SK-N-MC (cell line): ENCODE measurements around the gene SPIN1.
A peak's percentile ranks its signal among the peaks of the same experiment; 100 is the strongest.
"Not testable (repeated sequence)": the region's sequence is repeated elsewhere in the genome, so short reads cannot be mapped to it uniquely, and the experiment has no call there.

ENCODE experiments used
- DNase-seq: peaks from one replicate; pipeline ENCODE4 v3.0.0-alpha.2; 2011; ENCODE audit warnings: low read depth, low spot score
- H3K27ac ChIP-seq: fragments of 200-600 bp; sonication (generic); 2 replicates; pipeline ENCODE4 v1.5.1; 2016; ENCODE audit warnings: mixed run types
- H3K36me3 ChIP-seq: fragments of 200-600 bp; sonication (generic); 2 replicates; pipeline ENCODE4 v1.6.1; 2017; ENCODE audit warnings: antibody characterized with exemption, low read length, mixed read lengths; ENCODE audit not compliant: insufficient read depth
- H3K4me3 ChIP-seq: fragments of 200-600 bp; sonication (generic); 2 replicates; pipeline ENCODE4 v1.5.1; 2016
- H3K9ac ChIP-seq: fragments of 200-600 bp; sonication (generic); 2 replicates; pipeline ENCODE4 v1.8.0; 2017; ENCODE audit warnings: mixed run types, mixed read lengths; ENCODE audit not compliant: insufficient read length
- H3K9me3 ChIP-seq: fragments of 200-600 bp; sonication (generic); 2 replicates; pipeline ENCODE4 v1.6.1; 2017; ENCODE audit warnings: low read depth, mild to moderate bottlenecking, antibody characterized with exemption, low read length, moderate library complexity, mixed read lengths
- EZH2 ChIP-seq: fragments of 200-600 bp; sonication (generic); IDR thresholded peaks from one replicate; pipeline ENCODE4 v1.6.1; 2017; ENCODE audit warnings: antibody characterized with exemption
- FOXP2 ChIP-seq: optimal IDR thresholded peaks from 2 replicates; pipeline ENCODE3; 2011; ENCODE audit warnings: mild to moderate bottlenecking, moderate library complexity; ENCODE audit not compliant: insufficient read depth; ENCODE audit errors: extremely low read length, control extremely low read depth
- POLR2AphosphoS5 ChIP-seq: IDR thresholded peaks from 2 replicates; pipeline ENCODE4 v1.6.1; 2012; ENCODE audit warnings: mild to moderate bottlenecking, low read depth, low read length, borderline replicate concordance

Gene SPIN1

DNA sequence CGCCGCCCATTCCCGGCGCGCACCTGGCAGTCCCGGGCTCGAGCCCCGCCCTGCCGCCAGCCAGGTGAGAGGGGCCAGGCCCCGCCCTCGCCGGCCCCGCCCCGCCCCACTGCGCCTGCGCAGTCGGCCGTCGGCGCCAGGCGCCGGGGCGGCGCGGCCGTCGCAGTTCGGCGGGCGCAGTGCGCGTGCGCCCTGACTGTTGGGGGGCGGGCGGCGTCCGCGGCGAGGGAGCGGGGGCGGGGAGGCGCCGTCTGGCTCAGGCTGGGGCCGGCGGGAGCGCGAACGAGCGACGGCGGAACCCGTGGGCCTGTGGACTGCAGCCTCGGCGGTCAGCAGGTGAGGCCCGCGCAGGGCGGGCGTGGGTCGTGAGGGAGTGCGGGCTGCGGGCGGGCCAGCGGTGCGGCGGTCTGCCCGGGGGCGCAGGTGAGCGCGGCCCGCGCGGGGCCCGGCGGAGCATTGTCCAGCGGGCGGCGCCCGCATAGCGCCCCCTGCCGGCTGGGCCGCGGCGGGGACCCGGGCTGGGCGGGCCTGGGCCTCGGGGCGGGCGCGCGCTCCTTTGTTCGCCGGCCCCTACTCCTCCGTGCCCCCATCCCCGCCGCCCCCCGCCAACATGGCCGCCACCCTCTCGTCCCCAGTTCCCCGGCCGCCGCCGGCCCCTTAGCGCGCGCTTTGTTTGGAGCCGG, at the start of gene SPIN1:
Gene SPIN1 (plus strand): TSS at position 242 of the 683 bp plus-strand sequence. CDS start 38,096 bp downstream, outside the sequence.
- Histone ChIP-seq H3K27ac (peak within 1 kb of the TSS; percentile 77), H3K9ac (peak within 1 kb of the TSS; percentile 83), H3K4me3 (peak within 1 kb of the TSS; percentile 95), H3K36me3 (peaks cover 28% of the 10 kb centered on the region), H3K9me3 (no peaks in the 10 kb centered on the region)
- no peak for DNase-seq
- TF ChIP-seq EZH2: no peak
- no peak; the same call in 1 of the 2 replicates for TF ChIP-seq POLR2AphosphoS5
- TF ChIP-seq FOXP2: no peak

DNA sequence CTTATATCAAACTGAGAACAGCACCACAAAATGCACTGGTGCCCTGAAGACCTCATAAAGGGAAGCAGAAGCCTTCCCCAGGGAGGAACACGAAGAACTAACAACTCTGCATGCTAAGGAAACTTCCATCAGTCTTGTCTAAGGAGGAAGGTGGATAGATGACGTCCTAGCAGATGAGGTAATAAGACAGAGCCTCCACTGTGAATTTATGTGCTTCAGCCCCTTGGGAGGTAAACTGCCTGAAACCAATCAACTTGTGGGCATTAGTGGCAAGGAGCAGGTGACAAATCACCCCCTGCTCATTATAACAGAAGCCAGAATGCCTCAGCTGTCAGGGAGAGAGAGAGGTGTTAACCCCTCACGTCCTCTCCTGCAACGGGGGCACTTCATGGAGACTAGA, 48.9 kb upstream of the SPIN1 start:
- no peak for DNase-seq
- H3K27ac ChIP-seq: no peak overlapping the region
- H3K9me3 ChIP-seq: no peaks in the 10 kb centered on the region
- no peaks in the 10 kb centered on the region for H3K36me3 ChIP-seq
- H3K9ac ChIP-seq: no peak overlapping the region
- no peak for TF ChIP-seq POLR2AphosphoS5
- no peak for TF ChIP-seq EZH2
- TF ChIP-seq FOXP2: no peak
- H3K4me3 ChIP-seq: no peak overlapping the region

DNA sequence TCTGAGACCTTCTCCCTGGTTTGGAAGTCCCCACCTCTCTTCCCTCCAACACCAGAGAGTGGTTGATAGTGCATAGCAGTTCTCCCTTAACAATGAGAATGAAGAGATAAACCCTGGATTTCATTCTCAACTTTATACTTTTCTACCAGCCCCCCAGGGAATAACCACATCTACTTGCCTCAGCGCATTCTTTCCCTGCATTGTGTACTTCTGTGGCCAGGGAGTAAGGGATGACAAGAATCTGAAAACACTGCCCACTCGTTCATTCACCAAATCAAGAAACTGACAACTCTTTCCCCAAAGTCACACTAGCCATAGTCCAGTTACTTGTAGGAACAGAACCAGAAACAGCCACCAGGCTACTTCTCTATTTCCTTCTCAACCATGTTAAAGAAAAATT, 46.0 kb upstream of the SPIN1 start:
- TF ChIP-seq EZH2 (no peak), POLR2AphosphoS5 (no peak), FOXP2 (no peak)
- no peak for DNase-seq
- Histone ChIP-seq H3K36me3 (no peaks in the 10 kb centered on the region), H3K9ac (no peak overlapping the region), H3K4me3 (no peak overlapping the region), H3K27ac (no peak overlapping the region; the same call in 1 of the 2 replicates), H3K9me3 (no peaks in the 10 kb centered on the region)

DNA sequence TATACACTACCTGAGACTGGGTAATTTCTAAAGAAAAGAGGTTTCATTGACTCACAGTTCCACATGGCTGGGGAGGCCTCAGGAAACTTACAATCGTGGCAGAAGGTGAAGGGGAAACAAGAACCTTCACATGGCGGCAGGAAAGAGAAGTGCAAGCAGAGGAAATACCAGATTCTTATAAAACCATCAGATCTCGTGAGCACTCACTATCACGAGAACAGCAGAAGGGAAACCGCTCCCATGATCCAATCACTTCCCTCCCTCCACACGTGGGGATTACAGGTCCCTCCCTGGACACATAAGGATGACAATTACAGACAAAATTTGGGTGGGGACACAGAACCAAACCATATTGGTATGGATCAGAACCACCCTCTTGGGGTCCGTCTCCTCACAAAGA, 44.2 kb upstream of the SPIN1 start:
- no peak for TF ChIP-seq EZH2

DNA sequence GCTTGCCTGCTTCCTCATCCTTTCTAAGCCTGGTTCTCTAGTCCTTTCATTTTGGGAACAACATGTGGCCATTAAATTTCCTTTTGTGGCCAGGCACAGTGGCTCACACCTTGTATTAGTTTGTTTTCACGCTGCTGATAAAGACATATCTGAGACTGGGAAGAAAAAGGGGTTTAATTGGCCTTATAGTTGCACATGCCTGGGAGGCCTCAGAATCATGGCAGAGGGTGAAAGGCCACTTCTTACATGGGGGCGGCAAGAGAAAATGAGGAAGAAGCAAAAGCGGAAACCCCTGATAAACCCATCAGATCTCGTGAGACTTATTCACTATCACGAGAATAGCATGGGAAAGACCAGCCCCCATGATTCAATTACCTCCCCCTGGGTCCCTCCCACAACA, 37.9 kb upstream of the SPIN1 start:
- DNase-seq, H3K9me3 ChIP-seq, H3K27ac ChIP-seq, H3K36me3 ChIP-seq, H3K9ac ChIP-seq, H3K4me3 ChIP-seq: not testable (repeated sequence)

More for the DNA sequence above, 44.2 kb upstream of the SPIN1 start:
- no peak for DNase-seq
- no peaks in the 10 kb centered on the region for H3K36me3 ChIP-seq
- no peaks in the 10 kb centered on the region for H3K9me3 ChIP-seq
- no peak overlapping the region for H3K27ac ChIP-seq
- H3K9ac ChIP-seq: no peak overlapping the region
- no peak overlapping the region for H3K4me3 ChIP-seq

DNA sequence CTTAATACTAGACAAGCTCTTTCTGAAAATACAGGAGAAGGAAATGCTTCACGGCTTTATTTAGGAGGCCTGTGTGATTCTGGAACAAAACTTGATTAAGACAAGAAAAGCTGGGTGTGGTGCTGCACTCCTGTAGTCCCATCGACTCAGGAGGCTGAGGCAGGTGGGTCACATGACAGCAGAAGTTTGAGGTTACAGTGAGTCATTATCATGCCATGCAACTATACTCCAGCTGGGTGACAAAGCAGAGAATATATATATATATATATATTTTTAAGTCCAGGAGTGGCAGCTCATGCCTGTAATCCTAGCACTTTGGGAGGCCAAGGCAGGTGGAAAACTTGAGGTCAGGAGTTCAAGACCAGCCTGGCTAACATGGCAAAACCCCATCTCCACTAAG, 33.1 kb upstream of the SPIN1 start:
- Histone ChIP-seq H3K27ac (no peak overlapping the region), H3K36me3 (no peaks in the 10 kb centered on the region), H3K9me3 (no peaks in the 10 kb centered on the region), H3K9ac (no peak overlapping the region), H3K4me3 (no peak overlapping the region)
- TF ChIP-seq EZH2: no peak
- no peak for TF ChIP-seq FOXP2
- TF ChIP-seq POLR2AphosphoS5: no peak
- DNase-seq: no peak

DNA sequence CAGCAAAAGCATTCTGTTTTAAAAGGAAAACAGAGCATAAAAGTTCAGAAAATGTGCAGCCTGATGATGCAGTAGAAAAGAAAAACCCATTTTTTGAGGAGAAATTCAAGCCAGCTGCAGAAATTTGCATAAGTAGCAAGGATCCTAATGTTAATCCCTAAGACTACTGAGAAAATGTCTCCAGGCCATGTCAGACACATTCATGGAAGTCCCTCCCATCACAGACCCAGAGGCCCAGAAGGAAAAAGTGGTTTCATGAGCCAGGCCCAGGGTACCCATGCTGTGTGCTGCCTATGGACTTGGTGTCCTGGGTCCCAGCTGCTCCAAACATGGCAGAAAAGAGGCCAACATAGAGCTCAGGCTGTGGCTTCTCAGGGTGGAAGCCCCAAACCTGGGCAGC, 31.0 kb upstream of the SPIN1 start:
- H3K27ac ChIP-seq, H3K4me3 ChIP-seq, H3K36me3 ChIP-seq, DNase-seq, H3K9me3 ChIP-seq, H3K9ac ChIP-seq: not testable (repeated sequence)

DNA sequence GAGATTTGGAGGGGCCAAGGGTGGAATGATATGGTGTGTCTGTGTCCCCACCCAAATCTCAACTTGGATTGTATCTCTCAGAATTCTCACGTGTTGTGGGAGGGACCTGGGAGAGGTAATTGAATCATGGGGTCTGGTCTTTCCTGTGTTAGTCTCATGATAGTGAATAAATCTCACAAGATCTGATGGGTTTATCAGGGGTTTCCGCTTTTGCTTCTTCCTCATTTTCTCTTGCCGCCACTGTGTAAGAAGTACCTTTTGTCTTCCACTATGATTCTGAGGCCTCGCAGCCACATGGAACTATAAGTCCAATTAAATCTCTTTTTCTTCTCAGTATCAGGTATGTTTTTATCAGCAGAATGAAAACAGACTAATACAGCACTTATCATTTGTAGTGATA, 29.5 kb upstream of the SPIN1 start:
- no peaks in the 10 kb centered on the region for H3K9me3 ChIP-seq
- DNase-seq: no peak
- H3K4me3 ChIP-seq: no peak overlapping the region
- no peak overlapping the region for H3K27ac ChIP-seq
- TF ChIP-seq FOXP2 (no peak), POLR2AphosphoS5 (no peak), EZH2 (no peak)
- no peaks in the 10 kb centered on the region for H3K36me3 ChIP-seq
- H3K9ac ChIP-seq: no peak overlapping the region

DNA sequence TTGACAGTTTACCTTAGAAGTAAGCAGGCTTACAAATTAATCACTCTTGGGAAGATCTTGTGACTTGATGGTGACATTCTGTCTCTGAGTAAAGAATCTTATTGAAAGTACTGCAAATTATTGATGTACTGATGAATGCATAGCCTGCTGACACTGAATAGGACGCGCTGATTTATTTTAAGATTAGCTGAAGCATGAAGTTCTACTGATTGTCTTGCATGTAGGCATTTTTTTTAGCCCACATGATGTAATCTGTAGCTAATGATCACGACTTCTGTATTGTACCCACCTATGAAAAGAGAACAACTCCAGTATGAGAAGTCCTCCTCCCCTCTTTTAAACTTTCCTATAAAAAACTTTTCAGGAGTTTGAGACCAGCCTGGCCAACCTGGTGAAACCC, 28.3 kb upstream of the SPIN1 start:
- no peak overlapping the region for H3K27ac ChIP-seq
- no peak for DNase-seq
- TF ChIP-seq EZH2: no peak
- TF ChIP-seq POLR2AphosphoS5: no peak
- TF ChIP-seq FOXP2: no peak
- no peak overlapping the region for H3K9ac ChIP-seq
- no peak overlapping the region for H3K4me3 ChIP-seq
- H3K9me3 ChIP-seq: no peaks in the 10 kb centered on the region
- H3K36me3 ChIP-seq: no peaks in the 10 kb centered on the region

DNA sequence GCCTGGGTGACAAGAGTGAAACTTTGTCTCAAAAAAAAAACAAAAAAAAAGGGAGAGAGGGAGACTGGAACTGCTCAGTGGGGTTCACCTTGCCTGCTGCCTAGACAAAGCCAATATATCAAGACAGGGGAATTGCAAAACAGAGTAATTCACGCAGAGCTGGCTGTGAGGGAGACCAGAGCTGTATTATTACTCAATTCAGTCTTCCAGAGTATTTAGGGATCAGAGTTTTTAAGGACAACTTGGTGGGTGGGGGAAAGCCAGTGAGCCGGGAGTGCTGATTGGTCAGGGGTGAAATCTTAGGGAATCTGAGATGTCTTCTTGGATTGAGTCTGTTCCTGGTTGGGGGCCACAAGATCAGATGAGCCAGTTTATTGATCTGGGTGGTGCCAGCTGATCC, 25.6 kb upstream of the SPIN1 start:
- no peak overlapping the region for H3K9ac ChIP-seq
- no peak for TF ChIP-seq EZH2
- TF ChIP-seq POLR2AphosphoS5: no peak
- TF ChIP-seq FOXP2: no peak
- no peak for DNase-seq
- H3K27ac ChIP-seq: no peak overlapping the region
- no peak overlapping the region for H3K4me3 ChIP-seq
- H3K36me3 ChIP-seq: no peaks in the 10 kb centered on the region
- no peaks in the 10 kb centered on the region for H3K9me3 ChIP-seq
